C4-2B (cell line): ENCODE data around the gene BID.
"Not testable (repeated sequence)": the region's sequence is repeated elsewhere in the genome, so short reads cannot be mapped to it uniquely, and the experiment has no call there.

Experiments used
- H3K27ac ChIP-seq: fragments of 450-650 bp; 2 replicates; pipeline ENCODE4 v1.5.1; 2017
- CTCF ChIP-seq: fragments of 450-650 bp; conservative IDR thresholded peaks from 2 replicates; pipeline ENCODE4 v1.5.1; 2017; ENCODE audit warnings: mild to moderate bottlenecking
- ZFX ChIP-seq: fragments of 450-650 bp; IDR thresholded peaks from 2 replicates; pipeline ENCODE4 v1.6.1; 2017

BID gene

GRCh38 chr22:17705546-17705945, 68.7 kb downstream of the BID start:
- peak overlapping the region; percentile 85 for H3K27ac ChIP-seq
- TF ChIP-seq CTCF = no peak
- no peak for TF ChIP-seq ZFX

DNA sequence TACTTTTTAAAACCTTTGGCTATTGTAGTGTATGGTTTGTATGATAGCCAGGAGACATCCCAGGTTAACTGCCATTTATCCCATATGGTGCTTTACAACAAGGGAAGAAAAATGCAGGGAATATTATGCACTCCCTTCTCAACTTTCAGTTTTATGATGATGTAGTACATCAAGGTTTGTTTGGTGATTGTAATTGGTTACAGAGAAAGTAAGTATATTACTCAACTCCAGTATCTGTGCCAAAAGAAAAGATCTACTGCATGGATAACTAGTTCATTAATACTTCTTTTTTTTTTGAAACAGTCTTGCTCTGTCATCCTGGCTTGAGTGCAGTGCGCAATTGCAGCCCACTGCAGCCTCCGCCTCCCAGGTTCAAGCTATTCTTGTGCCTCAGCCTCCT, 70.5 kb downstream of the BID start:
- TF ChIP-seq CTCF (no peak), ZFX (no peak)

GRCh38 chr22:17700778-17701177, 73.5 kb downstream of the BID start:
- no peak overlapping the region for H3K27ac ChIP-seq
- no peak for TF ChIP-seq CTCF
- no peak for TF ChIP-seq ZFX

More for the DNA sequence above, 70.5 kb downstream of the BID start:
- H3K27ac ChIP-seq = no peak overlapping the region

GRCh38 chr22:17699696-17700340, 74.5 kb downstream of the BID start:
- H3K27ac ChIP-seq = no peak overlapping the region
- TF ChIP-seq ZFX = no peak
- TF ChIP-seq CTCF = no peak

DNA sequence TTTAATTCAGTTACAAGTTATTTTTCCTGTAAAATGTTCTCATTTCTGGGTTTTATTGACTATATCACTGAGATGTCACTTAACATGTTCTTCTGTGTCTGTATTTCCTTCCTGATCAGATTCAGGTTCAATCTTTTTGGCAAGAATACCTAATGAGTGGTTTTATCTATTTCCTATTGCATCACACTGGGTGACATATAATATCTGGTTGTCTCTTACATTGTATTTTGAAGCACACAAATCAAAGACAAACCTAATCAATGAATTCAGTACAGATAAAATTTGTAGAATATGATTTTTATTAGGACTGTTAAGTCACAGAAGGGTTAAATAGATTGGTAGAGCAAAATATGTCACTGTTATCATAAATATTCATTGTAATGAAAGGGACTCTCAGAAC, 75.3 kb downstream of the BID start:
- no peak for TF ChIP-seq ZFX
- TF ChIP-seq CTCF = no peak

GRCh38 chr22:17698276-17698675, 76.0 kb downstream of the BID start:
- not testable (repeated sequence) for H3K27ac ChIP-seq

More for the DNA sequence above, 75.3 kb downstream of the BID start:
- no peak overlapping the region for H3K27ac ChIP-seq

GRCh38 chr22:17697196-17697595, 77.1 kb downstream of the BID start:
- H3K27ac ChIP-seq = not testable (repeated sequence)

- no peak overlapping the region for H3K27ac ChIP-seq
- no peak for TF ChIP-seq ZFX
- no peak for TF ChIP-seq CTCF
These were observed 78.3 kb downstream of the BID start for GRCh38 chr22:17695986-17696385.
